ENCODE results near the gene NRXN3.
"Not testable (repeated sequence)": the region's sequence is repeated elsewhere in the genome, so short reads cannot be mapped to it uniquely, and the experiment has no call there.

The NRXN3 gene

DNA sequence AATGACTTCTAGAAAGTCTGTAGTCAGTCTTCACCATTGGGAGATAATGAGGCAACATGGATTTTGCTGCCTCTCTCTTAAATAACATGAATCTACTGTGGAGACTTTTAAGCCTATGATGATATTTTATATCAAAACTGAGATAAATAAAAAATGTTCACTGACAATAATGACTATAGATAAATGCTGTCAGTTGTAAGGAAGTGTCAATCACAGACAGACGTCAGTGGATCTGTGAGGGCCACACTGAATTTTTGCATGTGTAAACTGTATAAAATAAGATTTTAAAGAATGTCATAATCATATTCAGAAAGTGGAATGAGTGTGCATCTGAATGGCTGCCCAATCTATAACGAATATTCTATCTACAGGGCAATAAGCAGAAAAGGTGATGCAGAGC lies 364.0 kb downstream of the NRXN3 start:
- TF ChIP-seq EZH2 (IDR thresholded peaks at IDR 0.05; ENCODE audit: borderline replicate concordance, low read length): no peak
- TF ChIP-seq, protein P1, sequence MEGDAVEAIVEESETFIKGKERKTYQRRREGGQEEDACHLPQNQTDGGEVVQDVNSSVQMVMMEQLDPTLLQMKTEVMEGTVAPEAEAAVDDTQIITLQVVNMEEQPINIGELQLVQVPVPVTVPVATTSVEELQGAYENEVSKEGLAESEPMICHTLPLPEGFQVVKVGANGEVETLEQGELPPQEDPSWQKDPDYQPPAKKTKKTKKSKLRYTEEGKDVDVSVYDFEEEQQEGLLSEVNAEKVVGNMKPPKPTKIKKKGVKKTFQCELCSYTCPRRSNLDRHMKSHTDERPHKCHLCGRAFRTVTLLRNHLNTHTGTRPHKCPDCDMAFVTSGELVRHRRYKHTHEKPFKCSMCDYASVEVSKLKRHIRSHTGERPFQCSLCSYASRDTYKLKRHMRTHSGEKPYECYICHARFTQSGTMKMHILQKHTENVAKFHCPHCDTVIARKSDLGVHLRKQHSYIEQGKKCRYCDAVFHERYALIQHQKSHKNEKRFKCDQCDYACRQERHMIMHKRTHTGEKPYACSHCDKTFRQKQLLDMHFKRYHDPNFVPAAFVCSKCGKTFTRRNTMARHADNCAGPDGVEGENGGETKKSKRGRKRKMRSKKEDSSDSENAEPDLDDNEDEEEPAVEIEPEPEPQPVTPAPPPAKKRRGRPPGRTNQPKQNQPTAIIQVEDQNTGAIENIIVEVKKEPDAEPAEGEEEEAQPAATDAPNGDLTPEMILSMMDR (IDR thresholded peaks at IDR 0.05; ENCODE audit: low read length): no peak
- Histone ChIP-seq H3K27me3 (ENCODE audit: insufficient read depth, low read length) (no peaks in the 10 kb centered on the region), H3F3A (ENCODE audit: insufficient read depth, low read length) (no peaks in the 10 kb centered on the region), H3K9ac (ENCODE audit: low read length) (no peak overlapping the region), H3K4me1 (ENCODE audit: insufficient read depth, low read length, severe bottlenecking) (no peaks in the 10 kb centered on the region), H3K9me3 (ENCODE audit: low read length) (no peaks in the 10 kb centered on the region), H3K36me3 (ENCODE audit: insufficient read depth, low read length) (no peaks in the 10 kb centered on the region), H2AFZ (ENCODE audit: low read length) (no peak overlapping the region), H3K9me2 (ENCODE audit: low read depth, low read length) (no peaks in the 10 kb centered on the region), H3K79me2 (ENCODE audit: insufficient read depth, low read length) (no peaks in the 10 kb centered on the region), H3K4me3 (ENCODE audit: low read depth, low read length, poor library complexity, severe bottlenecking) (no peak overlapping the region), H3K4me2 (ENCODE audit: low read length) (no peak overlapping the region), H3K27ac (ENCODE audit: low read depth, low read length, poor library complexity, severe bottlenecking) (no peak overlapping the region), H4K20me1 (ENCODE audit: insufficient read depth, low read length) (no peaks in the 10 kb centered on the region)

DNA sequence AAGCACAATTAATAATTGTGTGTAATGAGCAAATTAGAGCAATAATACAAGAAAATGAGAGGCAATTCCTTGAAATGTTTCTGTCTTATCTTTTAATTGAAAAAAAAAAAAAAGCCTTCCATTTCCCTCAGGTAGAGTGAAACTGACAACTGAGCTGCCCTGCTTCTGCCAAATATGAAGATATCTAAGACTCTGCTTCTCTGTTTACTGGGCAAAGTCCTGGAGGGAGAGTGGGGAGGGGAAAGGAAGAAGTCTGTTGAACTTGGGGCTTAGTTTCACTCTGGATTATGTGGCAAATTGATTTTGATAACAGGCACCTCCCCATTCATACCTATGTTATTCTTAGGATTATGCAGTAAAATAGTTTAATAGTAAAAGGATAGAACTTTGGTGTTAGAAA lies 364.9 kb downstream of the NRXN3 start:
- Histone ChIP-seq H3F3A (ENCODE audit: insufficient read depth, low read length) (no peaks in the 10 kb centered on the region), H3K79me2 (ENCODE audit: insufficient read depth, low read length) (no peaks in the 10 kb centered on the region), H3K9me2 (ENCODE audit: low read depth, low read length) (no peaks in the 10 kb centered on the region), H3K4me1 (ENCODE audit: insufficient read depth, low read length, severe bottlenecking) (no peaks in the 10 kb centered on the region), H3K36me3 (ENCODE audit: insufficient read depth, low read length) (no peaks in the 10 kb centered on the region), H4K20me1 (ENCODE audit: insufficient read depth, low read length) (no peaks in the 10 kb centered on the region), H2AFZ (ENCODE audit: low read length) (no peak overlapping the region), H3K4me3 (ENCODE audit: low read depth, low read length, poor library complexity, severe bottlenecking) (no peak overlapping the region), H3K4me2 (ENCODE audit: low read length) (no peak overlapping the region), H3K9ac (ENCODE audit: low read length) (no peak overlapping the region), H3K27ac (ENCODE audit: low read depth, low read length, poor library complexity, severe bottlenecking) (no peak overlapping the region), H3K9me3 (ENCODE audit: low read length) (no peaks in the 10 kb centered on the region), H3K27me3 (ENCODE audit: insufficient read depth, low read length) (no peaks in the 10 kb centered on the region)
- TF ChIP-seq, protein P1 (IDR thresholded peaks at IDR 0.05; ENCODE audit: low read length): no peak
- TF ChIP-seq EZH2 (IDR thresholded peaks at IDR 0.05; ENCODE audit: borderline replicate concordance, low read length): no peak

GRCh38 chr14:78541788-78542187 lies 371.6 kb downstream of the NRXN3 start:
- H3K79me2 ChIP-seq (ENCODE audit: insufficient read depth, low read length): not testable (repeated sequence)

DNA sequence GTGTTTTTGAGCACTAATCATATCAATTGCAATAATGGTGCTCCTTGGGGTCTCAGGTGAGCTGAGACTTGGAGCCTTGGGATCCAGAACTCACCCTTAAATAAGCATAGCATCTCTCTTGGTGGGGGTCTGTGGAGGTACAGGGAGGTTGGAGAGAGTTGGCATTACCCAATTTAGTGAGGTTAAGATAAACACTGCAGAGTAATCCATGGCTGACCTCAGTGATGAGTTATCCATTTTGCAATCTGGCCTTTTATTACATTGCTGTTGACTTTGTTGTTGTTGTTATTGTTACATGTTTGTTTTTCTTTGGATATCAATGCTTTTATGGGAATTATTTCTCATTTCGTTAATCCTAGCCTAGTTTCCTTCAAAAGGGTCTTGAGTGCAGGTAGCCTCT lies 373.3 kb downstream of the NRXN3 start:
- Histone ChIP-seq H3K4me3 (ENCODE audit: low read depth, low read length, poor library complexity, severe bottlenecking) (no peak overlapping the region), H3F3A (ENCODE audit: insufficient read depth, low read length) (no peaks in the 10 kb centered on the region)
- TF ChIP-seq, protein P1 (IDR thresholded peaks at IDR 0.05; ENCODE audit: low read length): no peak
- no peak for TF ChIP-seq EZH2 (IDR thresholded peaks at IDR 0.05; ENCODE audit: borderline replicate concordance, low read length)

More at GRCh38 chr14:78541788-78542187, 371.6 kb downstream of the NRXN3 start:
- not testable (repeated sequence) for H3K9me3 ChIP-seq (ENCODE audit: low read length); H4K20me1 ChIP-seq (ENCODE audit: insufficient read depth, low read length); H3K4me1 ChIP-seq (ENCODE audit: insufficient read depth, low read length, severe bottlenecking); H3K27me3 ChIP-seq (ENCODE audit: insufficient read depth, low read length); H2AFZ ChIP-seq (ENCODE audit: low read length); H3K36me3 ChIP-seq (ENCODE audit: insufficient read depth, low read length); H3F3A ChIP-seq (ENCODE audit: insufficient read depth, low read length); H3K9me2 ChIP-seq (ENCODE audit: low read depth, low read length); H3K27ac ChIP-seq (ENCODE audit: low read depth, low read length, poor library complexity, severe bottlenecking); H3K9ac ChIP-seq (ENCODE audit: low read length); H3K4me2 ChIP-seq (ENCODE audit: low read length); H3K4me3 ChIP-seq (ENCODE audit: low read depth, low read length, poor library complexity, severe bottlenecking)

More for the DNA sequence above, 373.3 kb downstream of the NRXN3 start:
- H4K20me1 ChIP-seq (ENCODE audit: insufficient read depth, low read length): no peaks in the 10 kb centered on the region
- no peaks in the 10 kb centered on the region for H3K79me2 ChIP-seq (ENCODE audit: insufficient read depth, low read length)
- H3K9ac ChIP-seq (ENCODE audit: low read length): no peak overlapping the region
- no peaks in the 10 kb centered on the region for H3K4me1 ChIP-seq (ENCODE audit: insufficient read depth, low read length, severe bottlenecking)
- no peaks in the 10 kb centered on the region for H3K27me3 ChIP-seq (ENCODE audit: insufficient read depth, low read length)
- no peaks in the 10 kb centered on the region for H3K36me3 ChIP-seq (ENCODE audit: insufficient read depth, low read length)
- H3K9me3 ChIP-seq (ENCODE audit: low read length): no peaks in the 10 kb centered on the region
- H3K27ac ChIP-seq (ENCODE audit: low read depth, low read length, poor library complexity, severe bottlenecking): no peak overlapping the region
- no peak overlapping the region for H2AFZ ChIP-seq (ENCODE audit: low read length)
- no peak overlapping the region for H3K4me2 ChIP-seq (ENCODE audit: low read length)
- H3K9me2 ChIP-seq (ENCODE audit: low read depth, low read length): no peaks in the 10 kb centered on the region

Data from OCI-LY1 (cell line).